ENCODE results near the gene OR11A1.

DNA sequence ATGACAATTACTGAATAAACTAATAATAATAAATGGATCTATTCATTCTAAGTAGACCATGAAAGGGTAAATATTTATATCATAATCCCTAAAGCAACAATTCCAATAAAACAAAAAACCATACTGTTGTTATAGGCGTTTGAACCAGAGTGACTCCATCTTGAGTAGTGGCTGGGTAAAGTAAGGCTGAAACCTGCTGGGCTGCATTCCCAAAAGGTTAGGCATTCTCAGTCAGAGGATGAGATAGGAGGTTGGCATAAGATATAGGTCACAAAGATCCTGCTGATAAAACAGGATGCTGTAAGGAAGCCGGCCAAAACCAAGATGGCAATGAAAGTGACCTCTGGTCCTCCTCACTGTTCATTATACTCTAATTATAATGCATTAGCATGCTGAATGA lies 8.4 kb upstream of the OR11A1 start:
- TF ChIP-seq, protein P1, sequence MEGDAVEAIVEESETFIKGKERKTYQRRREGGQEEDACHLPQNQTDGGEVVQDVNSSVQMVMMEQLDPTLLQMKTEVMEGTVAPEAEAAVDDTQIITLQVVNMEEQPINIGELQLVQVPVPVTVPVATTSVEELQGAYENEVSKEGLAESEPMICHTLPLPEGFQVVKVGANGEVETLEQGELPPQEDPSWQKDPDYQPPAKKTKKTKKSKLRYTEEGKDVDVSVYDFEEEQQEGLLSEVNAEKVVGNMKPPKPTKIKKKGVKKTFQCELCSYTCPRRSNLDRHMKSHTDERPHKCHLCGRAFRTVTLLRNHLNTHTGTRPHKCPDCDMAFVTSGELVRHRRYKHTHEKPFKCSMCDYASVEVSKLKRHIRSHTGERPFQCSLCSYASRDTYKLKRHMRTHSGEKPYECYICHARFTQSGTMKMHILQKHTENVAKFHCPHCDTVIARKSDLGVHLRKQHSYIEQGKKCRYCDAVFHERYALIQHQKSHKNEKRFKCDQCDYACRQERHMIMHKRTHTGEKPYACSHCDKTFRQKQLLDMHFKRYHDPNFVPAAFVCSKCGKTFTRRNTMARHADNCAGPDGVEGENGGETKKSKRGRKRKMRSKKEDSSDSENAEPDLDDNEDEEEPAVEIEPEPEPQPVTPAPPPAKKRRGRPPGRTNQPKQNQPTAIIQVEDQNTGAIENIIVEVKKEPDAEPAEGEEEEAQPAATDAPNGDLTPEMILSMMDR (IDR thresholded peaks at IDR 0.05; ENCODE audit: low read length), result no peak
- TF ChIP-seq EZH2 (optimal IDR thresholded peaks at IDR 0.05; ENCODE audit: low read depth, low read length), result no peak
